DLD1 (cell line): ENCODE measurements around the gene CCL26.

Experiments used
- in situ Hi-C: cut with HindIII; loops from 2 replicates; pipeline ENCODE4 v1.10.0; 2017; ENCODE audit warnings: low sequenced_read_pairs

CCL26 gene, protein sequence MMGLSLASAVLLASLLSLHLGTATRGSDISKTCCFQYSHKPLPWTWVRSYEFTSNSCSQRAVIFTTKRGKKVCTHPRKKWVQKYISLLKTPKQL

GRCh38 chr7:75772081-75773077 lies at the start of gene CCL26:
TSS of gene CCL26 (minus strand) at chr7:75772211. CDS start at chr7:75772176, 35 bp downstream.
- in situ Hi-C loops: loop anchor here (25.0 kb wide), 1 partner anchor 185 kb away; no protein-coding TSS in a partner anchor

DNA sequence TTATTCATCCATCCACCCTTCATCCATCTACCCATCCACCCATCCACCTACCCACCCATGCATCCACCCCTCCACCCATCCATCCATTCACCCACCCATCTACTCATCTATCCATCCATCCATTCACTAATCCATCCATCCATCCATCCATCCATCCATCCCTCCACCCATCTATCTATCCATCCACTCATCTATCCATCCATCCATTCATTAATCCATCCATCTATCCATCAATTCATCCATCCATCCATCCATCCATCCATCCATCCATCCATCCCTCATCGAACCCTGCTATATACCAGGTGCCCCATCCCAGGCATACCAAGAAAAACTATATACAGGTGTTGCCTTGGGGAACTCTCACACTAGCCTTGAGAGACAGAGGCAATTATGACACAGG lies 48.7 kb upstream of the CCL26 start:
- in situ Hi-C loops: no loop called here

DNA sequence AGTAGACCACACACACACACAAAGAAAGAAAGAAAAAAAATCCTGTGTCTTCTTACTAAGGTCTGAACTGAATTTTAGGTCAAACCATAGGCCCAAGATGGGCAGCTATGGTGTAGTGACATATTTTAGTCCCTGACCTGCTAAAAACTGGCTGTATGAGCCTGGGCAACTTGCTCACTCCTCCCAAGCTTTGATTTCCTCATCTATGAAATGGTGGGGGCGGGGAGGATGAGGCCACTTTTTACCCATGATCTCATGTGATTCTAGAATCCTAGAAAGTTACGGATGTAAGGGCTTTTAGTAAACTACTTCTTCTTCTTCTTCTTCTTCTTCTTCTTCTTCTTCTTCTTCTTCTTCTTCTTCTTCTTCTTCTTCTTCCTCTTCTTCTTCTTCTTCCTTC lies 47.7 kb upstream of the CCL26 start:
- in situ Hi-C loops: no loop called here

DNA sequence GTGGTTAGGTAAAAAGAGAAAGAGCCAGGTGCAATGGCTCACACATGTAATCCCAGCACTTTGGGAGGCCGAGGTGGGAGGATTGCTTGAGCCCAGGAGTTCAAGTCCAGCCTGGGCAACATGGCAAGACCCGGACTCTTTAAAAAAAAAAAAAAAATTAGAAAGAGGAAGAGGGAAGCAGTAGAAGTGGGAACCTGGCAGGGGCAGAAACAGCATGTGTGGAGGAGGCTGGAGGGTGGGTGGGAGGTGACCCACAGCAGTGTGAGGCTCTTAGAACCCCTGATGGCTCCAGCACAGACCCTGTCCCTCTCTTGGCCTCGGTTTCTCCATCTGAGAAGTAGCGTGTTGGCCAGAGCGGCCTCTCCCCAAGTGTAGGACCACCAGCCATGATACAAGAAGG lies 46.5 kb upstream of the CCL26 start:
- in situ Hi-C loops: no loop called here

GRCh38 chr7:75817116-75817515 lies 45.1 kb upstream of the CCL26 start:
- in situ Hi-C loops: no loop called here

GRCh38 chr7:75815418-75816064 lies 43.5 kb upstream of the CCL26 start:
- in situ Hi-C loops: no loop called here

GRCh38 chr7:75814407-75814947 lies 42.5 kb upstream of the CCL26 start:
- in situ Hi-C loops: no loop called here

- in situ Hi-C loops: no loop called here
Measured at GRCh38 chr7:75813781-75814236, 41.8 kb upstream of the CCL26 start, which contains the start of gene CCL24. TSS of gene CCL24 (minus strand) at chr7:75813806. CDS start at chr7:75813715, 91 bp downstream.

DNA sequence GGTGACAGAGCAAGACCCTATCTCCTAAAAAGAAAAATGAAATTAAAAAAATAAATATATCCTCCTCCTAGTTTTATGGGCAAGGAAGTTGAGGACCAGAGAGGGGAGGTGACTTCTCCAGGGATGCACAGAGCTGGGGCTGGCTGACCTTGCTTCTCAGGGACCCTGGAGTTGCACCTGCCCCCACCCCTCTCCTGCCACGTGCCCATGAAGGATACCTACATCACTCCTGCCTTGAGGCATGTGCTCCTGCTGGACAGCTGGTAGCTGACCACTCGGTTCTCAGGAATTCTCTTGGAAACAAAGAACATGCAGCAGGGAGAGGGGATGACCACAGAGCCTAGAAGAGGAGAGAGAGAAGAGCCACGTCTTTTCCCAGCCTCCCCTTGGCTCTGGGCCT lies 41.1 kb upstream of the CCL26 start:
- in situ Hi-C loops: no loop called here

- in situ Hi-C loops: no loop called here
Measured at GRCh38 chr7:75811894-75812678, 40.1 kb upstream of the CCL26 start.

GRCh38 chr7:75809396-75809795 lies 37.4 kb upstream of the CCL26 start:
- in situ Hi-C loops: no loop called here

GRCh38 chr7:75808106-75808505 lies 36.1 kb upstream of the CCL26 start:
- in situ Hi-C loops: no loop called here

- in situ Hi-C loops: no loop called here
Measured at GRCh38 chr7:75807452-75807851, 35.4 kb upstream of the CCL26 start.

- in situ Hi-C loops: no loop called here
Measured at GRCh38 chr7:75806560-75807307, 34.7 kb upstream of the CCL26 start.

DNA sequence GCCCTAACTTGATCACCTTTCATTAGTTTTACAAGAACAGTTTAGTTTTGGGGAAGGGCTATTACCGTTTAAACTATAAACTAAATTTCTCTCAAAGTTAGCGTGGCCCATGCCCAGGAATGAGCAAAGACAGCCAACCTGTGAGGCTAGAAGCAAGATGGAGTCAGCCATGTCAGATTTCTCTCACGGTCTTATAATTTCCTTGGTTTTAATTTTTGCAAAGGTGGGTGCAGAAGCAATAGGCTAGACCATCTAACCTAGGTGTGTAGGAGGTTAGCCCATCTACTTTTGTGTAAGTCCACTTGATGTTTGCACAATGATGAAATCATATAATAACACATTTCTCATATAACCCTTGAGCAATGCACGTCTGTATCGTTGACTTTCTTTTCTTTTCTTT lies 32.7 kb upstream of the CCL26 start:
- in situ Hi-C loops: no loop called here

DNA sequence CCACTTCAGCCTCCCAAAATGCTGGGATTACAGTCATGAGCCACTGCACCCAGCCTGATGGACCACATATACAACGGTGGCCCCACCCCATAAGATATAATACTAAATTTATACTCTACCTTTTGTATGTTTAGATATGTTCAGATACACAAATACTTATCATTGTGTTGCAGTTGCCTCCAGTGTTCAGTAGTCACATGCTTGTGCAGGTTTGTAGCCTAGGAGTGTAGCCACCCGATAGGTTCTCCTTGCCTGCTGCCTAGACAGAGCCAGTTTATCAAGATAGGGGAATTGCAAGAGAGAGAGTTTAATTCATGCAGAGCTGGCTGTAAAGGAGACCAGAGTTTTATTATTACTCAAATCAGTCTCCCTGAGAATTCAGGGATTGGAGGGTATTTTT lies 32.0 kb upstream of the CCL26 start:
- in situ Hi-C loops: no loop called here

- in situ Hi-C loops: no loop called here
Measured at GRCh38 chr7:75802552-75802821, 30.5 kb upstream of the CCL26 start.

DNA sequence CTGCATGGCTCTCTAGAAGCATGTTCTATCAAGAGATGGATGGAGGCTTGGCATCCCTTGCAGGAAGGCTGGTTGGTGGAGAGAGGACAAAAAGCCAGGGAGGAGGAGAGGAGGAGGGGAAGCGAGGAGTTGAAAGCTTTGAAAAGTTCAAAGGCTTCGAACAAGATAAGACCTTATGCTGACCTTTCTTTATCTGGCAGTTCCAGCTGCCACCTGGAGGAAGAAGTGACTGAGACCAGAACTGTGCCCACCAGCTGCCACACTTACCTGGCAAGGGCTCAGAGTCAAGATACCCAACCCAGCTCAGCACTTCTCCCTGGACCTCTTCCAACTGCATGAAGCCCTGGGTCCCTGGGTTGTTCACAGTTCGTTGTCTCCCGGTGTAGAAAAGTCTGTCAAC lies 26.8 kb upstream of the CCL26 start:
- in situ Hi-C loops: no loop called here

DNA sequence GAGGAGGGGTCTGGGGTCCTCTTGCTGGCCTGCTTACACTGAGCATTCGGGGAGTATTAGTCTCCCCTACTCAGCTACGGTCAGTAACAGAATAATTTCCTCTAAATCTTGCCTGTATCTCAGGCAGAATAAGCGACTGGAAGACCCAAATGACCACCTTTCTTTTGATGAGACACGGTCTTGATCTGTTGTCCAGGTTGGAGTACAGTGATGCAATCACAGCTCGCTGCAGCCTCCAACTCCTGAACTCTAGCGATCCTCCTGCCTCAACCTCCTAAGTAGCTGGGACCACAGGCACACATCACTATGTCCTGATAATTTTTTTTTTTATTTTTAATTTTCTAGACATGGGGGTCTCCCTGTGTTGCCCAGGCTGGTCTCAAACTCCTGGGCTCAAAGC lies 24.4 kb upstream of the CCL26 start:
- in situ Hi-C loops: no loop called here

DNA sequence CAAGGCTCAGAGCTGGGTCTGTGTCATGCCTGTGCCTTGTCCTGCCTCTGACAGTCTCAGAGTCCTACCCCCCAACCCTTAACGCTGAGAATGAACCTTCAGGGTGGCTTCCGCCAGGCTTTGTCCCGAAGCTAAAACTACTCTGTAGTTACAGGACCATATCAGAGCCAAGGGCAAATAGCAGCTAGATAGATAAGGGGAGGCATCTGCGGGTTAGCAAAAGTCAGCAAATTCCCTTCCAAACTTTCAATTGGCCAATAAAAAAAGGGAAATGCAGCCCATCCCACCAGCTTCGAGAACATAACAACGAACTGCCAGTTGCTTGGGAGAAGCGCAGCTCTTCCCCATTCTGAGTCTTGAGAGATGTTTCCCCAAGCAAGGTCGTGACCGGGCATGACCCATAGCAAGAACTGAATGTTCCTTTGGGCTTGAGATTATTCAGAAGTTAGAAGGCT lies 23.8 kb upstream of the CCL26 start:
- in situ Hi-C loops: no loop called here
